SW480 (cell line): ENCODE measurements around the gene TNFAIP8L2.

Experiments used
- DNase-seq: peaks from one replicate; pipeline ENCODE4 v3.0.0-alpha.2; 2016; ENCODE audit warnings: low spot score

The TNFAIP8L2 gene

DNA sequence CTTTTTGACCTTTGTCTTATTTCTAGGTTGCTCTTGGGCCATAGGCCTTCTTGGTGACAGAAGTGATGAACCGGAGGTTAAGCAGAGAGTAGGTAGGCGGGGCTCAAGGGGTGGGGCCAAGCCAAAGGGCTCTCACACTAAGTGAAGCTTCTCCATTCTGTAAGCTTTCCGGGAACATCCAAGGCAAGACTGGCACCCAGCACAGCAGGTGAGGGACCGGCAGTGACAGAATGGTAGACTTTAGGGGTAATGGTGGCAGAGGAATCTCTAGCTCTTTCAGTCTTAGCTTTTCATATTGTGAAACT is at the start of gene TNFAIP8L2:
Gene TNFAIP8L2 (plus strand): TSS at position 135 of the 305 bp plus-strand sequence. CDS start 2,049 bp downstream, outside the sequence.
- DNase-seq, result no peak

- DNase-seq, result no peak
These were observed 49.6 kb upstream of the TNFAIP8L2 start for GRCh38 chr1:151106894-151107293.

DNA sequence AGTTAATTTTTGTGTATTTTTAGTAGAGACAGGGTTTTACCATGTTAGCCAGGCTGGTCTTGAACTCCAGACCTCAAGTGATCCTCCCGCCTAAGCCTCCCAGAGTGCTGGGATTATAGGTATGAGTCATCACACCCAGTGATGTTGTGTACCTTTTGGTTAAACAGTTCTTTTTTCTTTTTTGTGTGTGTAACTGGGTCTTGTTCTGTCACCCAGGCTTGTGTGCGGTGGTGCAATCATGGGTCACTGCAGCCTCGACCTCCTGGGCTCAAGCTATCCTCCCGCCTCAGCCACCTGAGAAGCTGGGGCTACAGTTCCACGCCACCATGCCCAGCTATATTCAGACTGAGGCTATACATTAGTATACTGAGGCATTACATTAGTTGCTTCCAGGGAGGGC is 48.1 kb upstream of the TNFAIP8L2 start:
- DNase-seq, result no peak

DNA sequence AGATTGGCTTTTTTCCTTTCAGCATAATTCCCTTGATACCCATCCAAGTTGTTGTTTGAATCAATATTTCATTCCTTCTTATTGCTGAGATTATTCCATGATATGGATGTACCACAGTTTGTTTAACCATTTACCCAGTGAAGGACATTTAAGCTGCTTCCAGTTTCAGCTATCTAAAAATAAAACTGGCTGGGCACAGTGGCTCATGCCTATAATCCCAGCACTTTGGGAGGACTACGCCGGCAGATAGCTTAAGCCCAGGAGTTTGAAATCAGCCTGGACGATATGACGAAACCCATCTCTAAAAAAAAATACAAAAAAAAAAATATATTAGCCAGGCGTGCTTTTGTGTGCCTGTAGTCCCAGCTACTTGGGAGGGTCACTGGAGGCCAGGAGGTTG is 42.6 kb upstream of the TNFAIP8L2 start:
- DNase-seq, result no peak

DNA sequence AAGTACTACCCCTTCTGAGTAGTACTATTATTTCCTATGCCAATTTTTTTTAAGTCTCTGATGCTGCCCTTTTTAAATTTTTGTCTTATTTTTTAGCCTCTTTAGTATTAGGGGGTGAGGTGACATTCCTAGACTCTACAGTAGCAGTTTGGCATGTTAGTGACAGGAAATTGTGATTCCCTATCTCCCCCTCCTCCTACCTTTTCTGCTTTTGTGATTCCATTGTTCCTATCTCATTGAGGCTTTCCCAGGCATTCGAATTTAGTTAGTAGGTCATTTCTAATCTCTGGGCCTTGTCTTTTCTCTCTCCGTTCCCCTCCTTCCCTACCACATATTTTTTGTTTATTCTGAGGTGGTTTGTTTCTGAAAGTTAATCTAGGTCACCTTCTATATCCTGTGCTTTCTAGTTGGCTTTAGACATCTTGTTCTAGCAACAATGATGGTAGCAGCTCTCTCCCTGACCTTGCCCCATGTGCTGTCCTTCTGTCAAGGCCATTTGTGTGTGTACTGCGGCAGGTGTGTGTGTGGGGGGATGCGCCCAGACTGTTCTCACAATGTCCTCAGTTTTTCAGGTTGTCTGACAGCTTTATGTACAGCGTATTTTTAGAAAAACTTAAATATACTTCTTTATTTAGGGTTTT is 31.6 kb upstream of the TNFAIP8L2 start:
- DNase-seq, result no peak

- no peak for DNase-seq
These were observed 27.6 kb upstream of the TNFAIP8L2 start for GRCh38 chr1:151128800-151129199.

- DNase-seq, result no peak
These were observed 25.4 kb upstream of the TNFAIP8L2 start for GRCh38 chr1:151130987-151131586.

GRCh38 chr1:151131701-151132334 is 24.6 kb upstream of the TNFAIP8L2 start:
- DNase-seq, result no peak

DNA sequence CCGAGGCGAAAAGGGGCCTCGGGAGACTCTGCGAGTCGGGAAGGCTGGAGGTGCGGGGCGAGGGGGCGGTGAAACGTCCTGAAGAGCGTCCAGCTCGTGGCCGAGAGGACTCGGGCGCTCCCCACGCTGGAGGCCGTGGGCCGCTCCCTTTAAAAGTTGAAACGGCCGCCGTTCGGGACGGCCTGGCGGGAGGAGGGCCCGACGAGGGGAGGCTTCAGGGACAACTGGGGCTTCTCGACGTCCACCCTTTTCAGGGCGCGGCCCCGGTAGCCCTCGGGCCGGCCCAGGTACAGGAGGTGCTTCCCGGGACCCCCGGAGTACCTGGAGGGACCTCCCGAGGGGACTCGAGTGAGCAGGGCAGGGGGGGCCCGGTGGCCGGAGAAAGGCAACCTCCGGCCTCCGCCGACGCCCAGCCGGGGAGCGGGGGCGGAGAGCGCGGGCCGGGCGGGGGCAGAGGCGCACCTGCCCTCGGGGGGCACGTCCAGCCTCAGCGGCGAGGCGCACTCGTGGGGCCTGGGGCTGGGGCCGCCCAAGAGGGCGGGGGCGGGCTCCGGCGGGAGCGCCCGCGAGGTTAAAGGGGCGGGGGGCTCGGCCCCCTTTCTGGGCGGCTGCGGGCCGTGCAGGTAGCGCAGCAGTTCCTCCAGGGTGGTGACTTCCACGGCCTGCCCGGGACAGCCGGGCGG is 24.0 kb upstream of the TNFAIP8L2 start:
- DNase-seq, result no peak

- no peak for DNase-seq
These were observed 23.2 kb upstream of the TNFAIP8L2 start for GRCh38 chr1:151133018-151133806.

- DNase-seq, result no peak
These were observed 22.1 kb upstream of the TNFAIP8L2 start for GRCh38 chr1:151134396-151134795.

DNA sequence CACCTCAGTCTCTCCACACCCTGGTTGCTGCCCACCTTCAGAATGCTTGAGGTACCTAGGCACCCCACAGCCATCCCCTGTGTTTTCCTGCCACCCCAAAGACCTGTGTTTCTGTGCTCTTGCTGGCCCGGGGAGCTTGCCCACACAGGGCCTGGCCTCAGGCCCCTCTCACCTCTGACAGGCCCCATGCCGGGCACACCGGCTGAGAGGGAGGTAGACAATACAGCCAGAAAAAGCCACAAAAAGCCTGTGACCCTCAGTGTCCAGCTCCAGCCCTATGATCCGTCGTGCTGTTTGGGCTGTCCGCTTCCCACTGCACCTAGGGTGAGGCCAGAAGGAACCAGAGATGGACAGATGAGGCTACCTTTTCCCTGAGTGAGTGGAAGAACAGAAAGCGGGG is 21.5 kb upstream of the TNFAIP8L2 start:
- DNase-seq, result no peak

DNA sequence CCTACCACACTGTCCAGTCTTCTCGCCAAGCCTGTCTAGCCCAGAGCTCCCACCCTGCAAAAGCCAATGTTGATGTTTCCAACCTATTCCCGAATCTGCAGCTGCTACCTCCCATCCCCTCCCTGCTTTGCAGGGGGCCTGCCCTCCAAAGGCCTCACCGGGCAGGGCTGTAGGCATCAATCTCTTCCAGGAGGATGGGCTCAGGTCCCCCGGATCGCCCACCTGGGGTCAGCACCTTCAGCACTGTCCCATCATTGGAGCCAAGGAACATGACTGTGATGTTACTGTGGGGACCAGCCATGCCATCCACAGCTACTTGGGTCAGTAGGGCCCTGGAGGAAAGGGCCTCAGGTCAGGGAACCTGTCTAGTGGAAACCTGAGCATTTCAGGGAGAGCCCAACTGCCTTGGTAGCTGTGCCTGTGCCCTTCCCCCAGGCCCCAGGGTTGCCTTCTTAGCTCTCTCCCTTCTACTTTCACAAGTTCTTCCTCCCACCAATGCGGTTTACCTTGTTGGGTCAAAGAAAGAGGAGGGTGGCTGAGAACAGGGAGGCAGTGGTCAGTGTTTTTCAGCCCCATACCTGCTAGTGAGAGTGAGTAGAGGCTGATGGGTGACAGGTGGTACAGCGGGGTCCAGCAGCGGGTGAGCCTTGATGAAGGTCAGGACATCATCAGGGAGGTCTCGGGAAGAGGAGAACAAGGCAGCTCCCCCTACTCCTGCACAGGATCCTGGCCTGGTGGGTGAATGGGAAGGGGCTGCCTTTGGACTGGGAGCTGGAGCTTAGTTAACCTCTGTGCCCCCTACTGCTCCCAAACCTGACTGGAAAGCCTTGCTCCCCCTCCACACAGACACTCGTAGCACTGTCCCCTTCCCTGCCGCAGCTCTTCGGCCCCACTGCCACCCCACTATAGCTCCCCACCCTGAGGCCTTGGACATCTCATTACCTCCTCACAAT is 20.7 kb upstream of the TNFAIP8L2 start:
- no peak for DNase-seq

- DNase-seq, result no peak
These were observed 18.7 kb upstream of the TNFAIP8L2 start for GRCh38 chr1:151137789-151138188.

DNA sequence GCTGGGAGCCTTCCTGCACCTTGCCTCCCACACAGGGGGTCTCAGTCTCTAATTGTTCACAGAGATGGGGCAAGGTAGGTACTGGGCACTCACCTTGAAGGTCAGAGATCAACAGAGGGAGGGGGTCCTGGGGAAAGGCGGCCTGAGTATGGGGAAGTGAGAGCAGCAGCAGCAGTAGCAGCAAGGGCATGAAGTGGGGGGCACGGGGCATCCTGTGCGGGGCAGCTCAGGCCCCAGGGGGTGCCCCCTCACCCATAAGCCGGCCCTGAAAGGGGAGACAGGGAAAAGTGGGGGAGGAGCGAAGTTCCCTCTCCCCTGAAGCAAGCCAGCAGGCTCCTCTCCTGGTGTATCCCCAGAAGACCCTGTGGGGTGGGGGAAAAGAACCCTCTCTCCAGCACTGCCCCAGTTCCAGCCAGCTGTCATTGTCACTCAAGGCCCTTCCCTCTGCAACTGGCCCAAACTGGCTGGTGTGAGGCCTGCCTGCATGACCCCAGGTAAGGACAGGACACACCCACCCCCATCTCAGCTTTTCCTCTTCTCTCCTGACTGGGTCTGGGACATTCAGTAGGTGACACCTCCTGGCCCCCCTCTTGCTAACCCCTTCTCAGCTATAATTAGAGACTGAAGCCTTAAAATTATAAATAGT is 13.9 kb upstream of the TNFAIP8L2 start:
- DNase-seq, result no peak

GRCh38 chr1:151143057-151143435 is 13.4 kb upstream of the TNFAIP8L2 start:
- no peak for DNase-seq

DNA sequence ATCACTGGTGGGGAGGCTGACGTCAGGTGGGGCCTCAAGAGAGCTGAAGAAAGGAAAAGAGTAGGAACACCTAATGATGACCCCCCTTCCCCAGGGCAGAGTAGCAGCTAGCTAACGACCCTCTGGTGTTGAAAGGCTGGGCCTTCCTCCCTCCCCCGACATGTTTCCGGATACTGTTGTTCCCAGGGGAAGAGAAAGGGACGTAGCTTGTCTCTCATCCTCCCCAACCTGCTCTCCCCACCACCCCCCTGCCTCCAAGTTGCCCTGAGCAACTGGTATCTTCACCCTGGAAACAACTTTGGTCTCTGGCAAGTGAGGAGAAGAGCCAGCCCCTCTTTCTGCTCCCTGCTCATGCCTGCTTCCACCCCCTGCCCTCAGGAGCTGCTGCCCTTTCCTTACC is 12.5 kb upstream of the TNFAIP8L2 start:
- DNase-seq, result no peak

- no peak for DNase-seq
These were observed 11.8 kb upstream of the TNFAIP8L2 start for GRCh38 chr1:151144474-151145303.

- DNase-seq, result no peak
These were observed 11.0 kb upstream of the TNFAIP8L2 start for GRCh38 chr1:151145304-151146071.
